Right lobe of liver (tissue), 6 donors: ENCODE measurements around the gene RNU5B-1. TPM values are rescaled to one million over a fixed set of nuclear protein-coding genes. Genes with fewer than 3 reads are reported as not detected.

Experiments used
- ATAC-seq, 4 donors: fragments of 200-7000 bp; cut with Tn5 transposase; one replicate each; pipeline ENCODE4 v1.9.1; 2020; ENCODE audit warnings: mild to moderate bottlenecking in 4 of 4, moderate library complexity in 4 of 4
- DNase-seq, 3 donors: peaks; one replicate each; pipeline ENCODE4 v3.0.0-alpha.2; 2020
- H3K27ac ChIP-seq, 3 donors: fragments of 200-600 bp; one replicate each; pipeline ENCODE4 v1.8.0; 2022
- H3K27me3 ChIP-seq, 2 donors: fragments of 200-600 bp; one replicate each; pipeline ENCODE4 v1.8.0; 2022
- H3K36me3 ChIP-seq, 4 donors: fragments of 200-600 bp; sonication (generic) in 1 of 4; one replicate each; pipeline versions ENCODE4 v1.5.1 to v1.8.0; 2017 to 2022; ENCODE audit warnings: control low read depth in 1 of 4
- H3K4me1 ChIP-seq, 4 donors: fragments of 200-600 bp; sonication (generic) in 1 of 4; one replicate each; pipeline versions ENCODE4 v1.5.1 to v1.8.0; 2017 to 2022; ENCODE audit warnings: control low read depth in 1 of 4
- H3K4me3 ChIP-seq, 3 donors: fragments of 200-600 bp; one replicate each; pipeline ENCODE4 v1.8.0; 2022
- H3K9me3 ChIP-seq, 4 donors: fragments of 200-600 bp; sonication (generic) in 1 of 4; one replicate each; pipeline versions ENCODE4 v1.5.1 to v1.8.0; 2017 to 2022; ENCODE audit warnings: control low read depth in 1 of 4
- POLR2A ChIP-seq: fragments of 450-650 bp; IDR thresholded peaks from one replicate; pipeline ENCODE4 v1.6.1; 2017; ENCODE audit warnings: antibody characterized with exemption, mild to moderate bottlenecking
- WGBS: methylation state at CpG from one replicate; pipeline ENCODE4 v1.1.6; 2018; ENCODE audit warnings: low coverage, low lambda C conversion rate; ENCODE audit not compliant: insufficient coverage; ENCODE audit errors: missing lambda C conversion rate; 5-methylcytosine and 5-hydroxymethylcytosine counted together
- intact Hi-C, 2 donors: fragments of 100-400 bp; cut with DNase I; formaldehyde crosslinking; loops; one replicate each; pipeline versions ENCODE4 v1.11.2 to v1.14.1; 2022
- total RNA-seq, 6 experiments: library from RNA; depleted of rRNA in 2 of 6; stranded (reverse); fragments of >200 nt in 2 of 6; fragmentation: NEBNext Ultra II Directional in 3 of 6; extraction: Animal tissue kit (Norgen Biotek cat#: 25700) in 3 of 6; gene quantifications; one replicate each; pipeline versions ENCODE4 v1.1.0 to v1.2.4, GENCODE V29; 2016 to 2023
- TF ChIP-seq, protein P1 (sequence below), 4 donors: fragments of 200-600 bp in 3 of 4; fragments of 450-650 bp in 1 of 4; IDR thresholded peaks; one replicate each; pipeline versions ENCODE4 v1.5.1 to v1.8.0; 2016 to 2022; ENCODE audit warnings: antibody characterized with exemption in 4 of 4, mild to moderate bottlenecking in 2 of 4
- donor health status: DM: no; HTN: yes; CAD: no.
- donor health status: DM: no; HTN: no; CAD: no.
- donor health status: DM: no; HTN: no; CAD: no.
- donor health status: DM: no; HTN: yes; CAD: no.
- donor health status: DM: no; HTN: yes; CAD: no.

RNU5B-1 gene
- total RNA-seq, 6 experiments from 2014 or later = 11.0 to 35.4 TPM; not detected in 4

DNA sequence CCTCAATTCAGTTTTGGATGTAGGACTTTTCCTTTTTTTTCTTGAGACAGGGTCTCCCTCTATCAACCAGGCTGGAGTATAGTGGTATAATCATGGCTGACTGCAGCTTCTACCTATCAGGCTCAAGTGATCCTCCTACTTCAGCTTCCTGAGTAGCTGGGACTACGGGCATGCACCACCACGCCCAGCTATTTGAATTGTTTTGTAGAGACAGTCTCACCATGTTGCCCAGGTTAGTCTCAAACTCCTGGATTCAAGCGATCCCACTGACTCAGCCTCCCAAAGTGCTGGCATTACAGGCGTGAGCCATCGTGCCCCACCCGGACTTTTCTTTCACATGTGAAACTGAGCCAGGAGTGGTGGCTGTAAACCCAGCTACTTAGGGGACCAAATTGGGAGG lies 3.5 kb downstream of the RNU5B-1 start:
- Histone ChIP-seq H3K9me3 (no peaks in the 10 kb centered on the region), H3K36me3 (no peaks in the 10 kb centered on the region), H3K27ac (no peak overlapping the region), H3K4me1 (peaks cover 0 to 34% (median 8%) of the 10 kb centered on the region in 4 donors), H3K27me3 (no peaks in the 10 kb centered on the region), H3K4me3 (no peak overlapping the region)
- intact Hi-C loops = no loop called here
- 88% methylated on average over 3 of the region's 6 CpGs for WGBS
- peak in 1 of 3 donors; percentile 28 for DNase-seq
- no peak for ATAC-seq
- TF ChIP-seq, protein P1, sequence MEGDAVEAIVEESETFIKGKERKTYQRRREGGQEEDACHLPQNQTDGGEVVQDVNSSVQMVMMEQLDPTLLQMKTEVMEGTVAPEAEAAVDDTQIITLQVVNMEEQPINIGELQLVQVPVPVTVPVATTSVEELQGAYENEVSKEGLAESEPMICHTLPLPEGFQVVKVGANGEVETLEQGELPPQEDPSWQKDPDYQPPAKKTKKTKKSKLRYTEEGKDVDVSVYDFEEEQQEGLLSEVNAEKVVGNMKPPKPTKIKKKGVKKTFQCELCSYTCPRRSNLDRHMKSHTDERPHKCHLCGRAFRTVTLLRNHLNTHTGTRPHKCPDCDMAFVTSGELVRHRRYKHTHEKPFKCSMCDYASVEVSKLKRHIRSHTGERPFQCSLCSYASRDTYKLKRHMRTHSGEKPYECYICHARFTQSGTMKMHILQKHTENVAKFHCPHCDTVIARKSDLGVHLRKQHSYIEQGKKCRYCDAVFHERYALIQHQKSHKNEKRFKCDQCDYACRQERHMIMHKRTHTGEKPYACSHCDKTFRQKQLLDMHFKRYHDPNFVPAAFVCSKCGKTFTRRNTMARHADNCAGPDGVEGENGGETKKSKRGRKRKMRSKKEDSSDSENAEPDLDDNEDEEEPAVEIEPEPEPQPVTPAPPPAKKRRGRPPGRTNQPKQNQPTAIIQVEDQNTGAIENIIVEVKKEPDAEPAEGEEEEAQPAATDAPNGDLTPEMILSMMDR (IDR thresholded peaks at IDR 0.05) = no peak
- TF ChIP-seq POLR2A = no peak

DNA sequence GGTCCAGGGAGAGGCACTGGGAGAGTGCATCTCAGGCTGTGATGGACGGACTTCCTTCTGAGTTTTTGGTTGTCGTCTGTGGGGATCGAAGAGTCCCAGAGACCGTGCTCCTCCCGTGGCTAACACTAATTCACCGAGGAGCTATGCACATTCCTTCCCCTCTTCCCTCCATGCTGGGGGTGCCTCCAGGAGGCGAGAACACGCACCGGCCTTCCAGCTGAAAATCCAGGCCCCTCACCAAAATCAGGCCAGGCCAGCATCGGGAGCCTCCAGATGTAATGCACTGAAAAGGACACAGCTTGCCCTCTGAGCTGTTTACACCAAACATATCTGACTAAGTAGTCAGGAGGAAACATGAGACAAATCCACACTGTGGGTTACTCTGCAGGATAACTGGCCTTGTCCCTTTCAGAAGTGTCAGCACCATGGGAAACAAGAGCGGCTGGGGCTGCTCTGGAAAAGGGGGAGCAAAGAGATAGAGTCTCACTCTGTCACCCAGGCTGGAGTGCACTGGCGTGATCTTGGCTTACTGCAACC lies 5.5 kb downstream of the RNU5B-1 start:
- TF ChIP-seq, protein P1 (IDR thresholded peaks at IDR 0.05) = no peak
- TF ChIP-seq POLR2A = no peak
- intact Hi-C loops = no loop called here
- no peaks in the 10 kb centered on the region for H3K27me3 ChIP-seq
- 74% methylated on average over 5 of the region's 12 CpGs for WGBS
- no peak overlapping the region for H3K4me3 ChIP-seq
- peak in 2 of 3 donors; percentile 8 to 39 for DNase-seq
- ATAC-seq = no peak
- no peaks in the 10 kb centered on the region for H3K9me3 ChIP-seq
- no peak overlapping the region for H3K27ac ChIP-seq
- no peaks in the 10 kb centered on the region for H3K36me3 ChIP-seq
- peaks cover 0 to 34% (median 5%) of the 10 kb centered on the region in 4 donors for H3K4me1 ChIP-seq

DNA sequence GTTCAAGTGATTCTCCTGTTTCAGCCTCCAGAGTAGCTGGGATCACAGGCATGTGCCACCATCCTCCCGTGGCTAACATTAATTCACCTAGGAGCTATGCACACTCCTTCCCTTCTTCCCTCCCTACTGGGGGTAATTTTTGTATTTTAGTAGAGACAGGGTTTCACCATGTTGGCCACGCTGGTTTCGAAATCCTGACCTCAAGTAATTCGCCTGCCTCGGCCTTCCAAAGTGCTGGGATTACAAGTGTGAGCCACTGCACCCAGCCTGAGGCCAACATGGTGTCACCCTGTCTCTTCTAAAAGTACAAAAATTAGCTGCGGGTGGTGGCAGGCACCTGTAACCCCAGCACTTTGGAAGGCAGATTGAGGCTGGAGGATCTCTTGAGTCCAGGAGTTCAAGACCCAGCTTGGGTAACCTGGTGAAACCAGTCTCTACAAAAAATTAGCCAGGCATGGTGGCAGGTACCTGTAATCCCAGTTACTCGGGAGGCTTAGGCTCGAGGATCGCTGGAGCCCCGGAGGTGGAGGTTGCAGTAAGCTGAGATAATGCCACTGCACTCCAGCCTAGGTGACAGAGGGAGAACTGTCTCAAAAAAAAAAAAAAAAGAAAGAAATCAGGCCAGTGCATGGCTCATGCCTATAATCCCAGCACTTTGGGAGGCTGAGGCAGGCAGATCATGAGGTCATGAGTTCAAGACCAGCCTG lies 6.1 kb downstream of the RNU5B-1 start:
- TF ChIP-seq, protein P1 (IDR thresholded peaks at IDR 0.05) = no peak
- no peak for TF ChIP-seq POLR2A
- no peaks in the 10 kb centered on the region for H3K36me3 ChIP-seq
- peaks cover 0 to 29% (median 5%) of the 10 kb centered on the region in 4 donors for H3K4me1 ChIP-seq
- intact Hi-C loops = no loop called here
- no peak overlapping the region for H3K4me3 ChIP-seq
- no peaks in the 10 kb centered on the region for H3K9me3 ChIP-seq
- WGBS = 60% methylated on average over 6 of the region's 10 CpGs
- DNase-seq (peak in 2 of 3 donors; percentile 9 to 27), ATAC-seq (no peak)
- no peaks in the 10 kb centered on the region for H3K27me3 ChIP-seq
- H3K27ac ChIP-seq = peak overlapping the region in 1 of 3 donors; percentile 24

DNA sequence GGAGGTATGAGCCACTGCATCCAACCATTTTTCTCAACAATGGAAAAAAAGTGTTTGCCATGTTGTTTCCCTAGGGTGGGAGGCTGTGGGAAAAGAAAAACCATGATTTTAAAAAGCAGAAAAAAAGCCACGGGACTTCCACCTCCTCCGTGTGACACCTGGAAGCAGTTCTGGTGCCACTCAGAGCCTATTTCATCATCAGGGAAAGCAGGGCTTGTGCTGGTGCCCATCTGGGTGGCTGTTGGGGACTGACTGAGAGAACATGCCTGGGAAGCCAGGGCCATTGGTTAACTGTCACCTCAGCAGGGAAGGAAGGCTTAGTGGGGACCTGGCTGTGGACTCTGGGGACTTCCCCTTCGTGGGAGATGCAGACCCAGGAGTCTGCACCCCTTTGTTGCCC lies 7.3 kb downstream of the RNU5B-1 start:
- no peaks in the 10 kb centered on the region for H3K9me3 ChIP-seq
- intact Hi-C loops = no loop called here
- peak overlapping the region; percentile 58 to 92 (median 87) for H3K27ac ChIP-seq
- peaks cover 0 to 24% (median 5%) of the 10 kb centered on the region in 4 donors for H3K4me1 ChIP-seq
- ATAC-seq (peak; percentile 67 to 81 (median 79)), DNase-seq (peak; percentile 42 to 74 (median 72))
- H3K36me3 ChIP-seq = no peaks in the 10 kb centered on the region
- TF ChIP-seq, protein P1 (IDR thresholded peaks at IDR 0.05) = no peak
- TF ChIP-seq POLR2A = no peak
- 0% methylated on average over 2 of the region's 3 CpGs for WGBS
- no peaks in the 10 kb centered on the region for H3K27me3 ChIP-seq
- no peak overlapping the region for H3K4me3 ChIP-seq
